Ishikawa (cell line): ENCODE data around the gene PRKCSH.

Source experiments
- CEBPB ChIP-seq: IDR thresholded peaks from 2 replicates; pipeline ENCODE4 v1.6.1; 2012
- CREB1 ChIP-seq: IDR thresholded peaks from 2 replicates; pipeline ENCODE4 v1.6.1; 2012; ENCODE audit warnings: low read depth
- EGR1 ChIP-seq: IDR thresholded peaks from 2 replicates; pipeline ENCODE4 v1.6.1; 2012
- EP300 ChIP-seq: IDR thresholded peaks from 2 replicates; pipeline ENCODE4 v1.6.1; 2012; ENCODE audit warnings: borderline replicate concordance
- FOXM1 ChIP-seq: IDR thresholded peaks from 2 replicates; pipeline ENCODE4 v1.6.1; 2012; ENCODE audit warnings: low read depth, borderline replicate concordance
- MAX ChIP-seq: IDR thresholded peaks from 2 replicates; pipeline ENCODE4 v1.6.1; 2012
- NFIC ChIP-seq: IDR thresholded peaks from 2 replicates; pipeline ENCODE4 v1.6.1; 2012
- RAD21 ChIP-seq: IDR thresholded peaks from 2 replicates; pipeline ENCODE4 v1.6.1; 2012; ENCODE audit warnings: low read depth
- REST ChIP-seq: IDR thresholded peaks from 2 replicates; pipeline ENCODE4 v1.6.1; 2012; ENCODE audit warnings: low read depth, mild to moderate bottlenecking
- TAF1 ChIP-seq: IDR thresholded peaks from 2 replicates; pipeline ENCODE4 v1.6.1; 2012; ENCODE audit warnings: low read depth, mild to moderate bottlenecking
- TCF12 ChIP-seq: IDR thresholded peaks from 2 replicates; pipeline ENCODE4 v1.6.1; 2012; ENCODE audit warnings: low read depth
- TEAD4 ChIP-seq: IDR thresholded peaks from 2 replicates; pipeline ENCODE4 v1.6.1; 2012
- USF1 ChIP-seq: IDR thresholded peaks from 2 replicates; pipeline ENCODE4 v1.6.1; 2012
- YY1 ChIP-seq: IDR thresholded peaks from 2 replicates; pipeline ENCODE4 v1.6.1; 2012; ENCODE audit warnings: low read depth
- ZBTB7A ChIP-seq: IDR thresholded peaks from 2 replicates; pipeline ENCODE4 v1.6.1; 2012; ENCODE audit warnings: low read depth

The PRKCSH gene

GRCh38 chr19:11445141-11445540 is 9.7 kb downstream of the PRKCSH start:
- TF ChIP-seq RAD21, result no peak
- no peak for TF ChIP-seq ZBTB7A
- TF ChIP-seq EGR1, result no peak

GRCh38 chr19:11446271-11446651 is 10.8 kb downstream of the PRKCSH start:
- no peak for TF ChIP-seq USF1
- TF ChIP-seq CEBPB, result no peak
- no peak for TF ChIP-seq TAF1
- TF ChIP-seq EP300, result no peak
- no peak for TF ChIP-seq MAX
- TF ChIP-seq RAD21, result no peak
- TF ChIP-seq FOXM1, result no peak
- TF ChIP-seq NFIC, result no peak
- TF ChIP-seq REST, result no peak
- no peak for TF ChIP-seq TCF12
- TF ChIP-seq TEAD4, result no peak
- no peak for TF ChIP-seq YY1
- no peak for TF ChIP-seq CREB1
- TF ChIP-seq EGR1, result no peak

GRCh38 chr19:11446652-11447301 is 11.3 kb downstream of the PRKCSH start:
- TF ChIP-seq YY1 (no peak), RAD21 (peak; percentile 71)

GRCh38 chr19:11447347-11448262 is 12.2 kb downstream of the PRKCSH start:
- TF ChIP-seq MAX, result no peak
- no peak for TF ChIP-seq ZBTB7A
- no peak for TF ChIP-seq FOXM1
- no peak for TF ChIP-seq EGR1
- TF ChIP-seq NFIC, result no peak
- no peak for TF ChIP-seq YY1
- TF ChIP-seq RAD21, result no peak
- no peak for TF ChIP-seq REST
- TF ChIP-seq USF1, result no peak
- no peak for TF ChIP-seq CREB1
- TF ChIP-seq TCF12, result no peak
- no peak for TF ChIP-seq TAF1
- no peak for TF ChIP-seq CEBPB
- TF ChIP-seq EP300, result no peak
- no peak for TF ChIP-seq TEAD4

- TF ChIP-seq FOXM1 (no peak), REST (no peak), TCF12 (no peak), TAF1 (no peak), EP300 (no peak), YY1 (no peak), MAX (no peak), CEBPB (no peak), ZBTB7A (no peak)
These were observed 13.0 kb downstream of the PRKCSH start for GRCh38 chr19:11448410-11448809.
